ENCODE results near the gene MAPK14. TPM values are rescaled to one million over a fixed set of nuclear protein-coding genes. Genes with fewer than 3 reads are reported as not detected.

MAPK14 gene
- total RNA-seq, 3 donors from 2014 or later (not counting 1 experiment from before 2014, with no cell fraction given): 68.0 to 106 (median 84.5) TPM

GRCh38 chr6:36054956-36055355 lies 27.3 kb downstream of the MAPK14 start:
- DNase-seq: no peak
- peak overlapping the region; percentile 27 to 76 for H3K27ac Mint-ChIP-seq

GRCh38 chr6:36056178-36056577 lies 28.6 kb downstream of the MAPK14 start:
- H3K9me3 ChIP-seq (ENCODE audit: control insufficient read depth, insufficient read depth, low read length): no peaks in the 10 kb centered on the region
- no peak overlapping the region for H3K27ac ChIP-seq (ENCODE audit: low read length)
- TF ChIP-seq CTCF (IDR thresholded peaks at IDR 0.05): no peak
- 88% methylated on average over 1 of the region's 1 CpG for WGBS (ENCODE audit: insufficient coverage)
- intact Hi-C loops (cut with micrococcal nuclease): no loop called here
- no peaks in the 10 kb centered on the region for H3K27me3 Mint-ChIP-seq (ENCODE audit: low read depth in 2 of 2)
- peaks cover 45% of the 10 kb centered on the region for H3K36me3 ChIP-seq (ENCODE audit: control insufficient read depth, insufficient read depth, low read length)
- peaks cover 8% of the 10 kb centered on the region for H3K36me3 Mint-ChIP-seq
- peaks cover 4% of the 10 kb centered on the region for H3K4me1 ChIP-seq (ENCODE audit: control insufficient read depth, insufficient read depth, low read length)
- H3K4me3 ChIP-seq (ENCODE audit: low read length): no peak overlapping the region
- peak overlapping the region; percentile 76 to 77 for H3K27ac Mint-ChIP-seq
- H3K4me1 Mint-ChIP-seq: peaks cover 49 to 50% of the 10 kb centered on the region in 2 donors
- no peak overlapping the region for H3K4me3 Mint-ChIP-seq
- H3K27me3 ChIP-seq (ENCODE audit: control insufficient read depth, insufficient read depth, low read length): no peaks in the 10 kb centered on the region
- no peak for ATAC-seq
- H3K9me3 Mint-ChIP-seq: no peaks in the 10 kb centered on the region
- DNase-seq: no peak

More at GRCh38 chr6:36054956-36055355, 27.3 kb downstream of the MAPK14 start:
- H3K36me3 Mint-ChIP-seq: peaks cover 8% of the 10 kb centered on the region
- H3K9me3 ChIP-seq (ENCODE audit: control insufficient read depth, insufficient read depth, low read length): no peaks in the 10 kb centered on the region
- 66% methylated on average over 2 of the region's 2 CpGs for WGBS (ENCODE audit: insufficient coverage)
- H3K27me3 ChIP-seq (ENCODE audit: control insufficient read depth, insufficient read depth, low read length): no peaks in the 10 kb centered on the region
- intact Hi-C loops (cut with micrococcal nuclease): no loop called here
- peaks cover 38 to 39% of the 10 kb centered on the region in 2 donors for H3K4me1 Mint-ChIP-seq
- H3K4me3 ChIP-seq (ENCODE audit: low read length): no peak overlapping the region
- ATAC-seq: no peak
- H3K9me3 Mint-ChIP-seq: no peaks in the 10 kb centered on the region
- no peak for TF ChIP-seq CTCF (IDR thresholded peaks at IDR 0.05)
- H3K4me3 Mint-ChIP-seq: no peak overlapping the region
- no peak overlapping the region for H3K27ac ChIP-seq (ENCODE audit: low read length)
- no peaks in the 10 kb centered on the region for H3K27me3 Mint-ChIP-seq (ENCODE audit: low read depth in 2 of 2)
- peaks cover 34% of the 10 kb centered on the region for H3K36me3 ChIP-seq (ENCODE audit: control insufficient read depth, insufficient read depth, low read length)
- peaks cover 9% of the 10 kb centered on the region for H3K4me1 ChIP-seq (ENCODE audit: control insufficient read depth, insufficient read depth, low read length)

GRCh38 chr6:36061236-36061635 lies 33.6 kb downstream of the MAPK14 start:
- Mint-ChIP-seq H3K27ac (peak overlapping the region; percentile 24 to 44), H3K27me3 (ENCODE audit: low read depth in 2 of 2) (no peaks in the 10 kb centered on the region), H3K4me1 (peaks cover 63 to 65% of the 10 kb centered on the region in 2 donors), H3K4me3 (no peak overlapping the region), H3K36me3 (peaks cover 8% of the 10 kb centered on the region), H3K9me3 (no peaks in the 10 kb centered on the region)
- DNase-seq: no peak
- no peak overlapping the region for H3K27ac ChIP-seq (ENCODE audit: low read length)
- ATAC-seq: no peak
- intact Hi-C loops (cut with micrococcal nuclease): no loop called here
- peaks cover 46% of the 10 kb centered on the region for H3K36me3 ChIP-seq (ENCODE audit: control insufficient read depth, insufficient read depth, low read length)
- WGBS (ENCODE audit: insufficient coverage): 100% methylated on average over 1 of the region's 2 CpGs
- H3K4me3 ChIP-seq (ENCODE audit: low read length): no peak overlapping the region
- H3K9me3 ChIP-seq (ENCODE audit: control insufficient read depth, insufficient read depth, low read length): no peaks in the 10 kb centered on the region
- H3K27me3 ChIP-seq (ENCODE audit: control insufficient read depth, insufficient read depth, low read length): no peaks in the 10 kb centered on the region
- no peak for TF ChIP-seq CTCF (IDR thresholded peaks at IDR 0.05)
- H3K4me1 ChIP-seq (ENCODE audit: control insufficient read depth, insufficient read depth, low read length): no peaks in the 10 kb centered on the region

GRCh38 chr6:36062247-36062646 lies 34.6 kb downstream of the MAPK14 start:
- H3K27ac Mint-ChIP-seq: no peak overlapping the region
- no peaks in the 10 kb centered on the region for H3K27me3 Mint-ChIP-seq (ENCODE audit: low read depth in 2 of 2)
- no CpG with 5 or more reads among the region's 2 CpGs for WGBS (ENCODE audit: insufficient coverage)
- H3K36me3 Mint-ChIP-seq: peaks cover 8% of the 10 kb centered on the region
- Histone ChIP-seq H3K9me3 (ENCODE audit: control insufficient read depth, insufficient read depth, low read length) (no peaks in the 10 kb centered on the region), H3K27ac (ENCODE audit: low read length) (no peak overlapping the region), H3K36me3 (ENCODE audit: control insufficient read depth, insufficient read depth, low read length) (peaks cover 42% of the 10 kb centered on the region), H3K27me3 (ENCODE audit: control insufficient read depth, insufficient read depth, low read length) (no peaks in the 10 kb centered on the region), H3K4me3 (ENCODE audit: low read length) (no peak overlapping the region), H3K4me1 (ENCODE audit: control insufficient read depth, insufficient read depth, low read length) (no peaks in the 10 kb centered on the region)
- no peak for ATAC-seq
- peaks cover 64 to 65% of the 10 kb centered on the region in 2 donors for H3K4me1 Mint-ChIP-seq
- no peak overlapping the region for H3K4me3 Mint-ChIP-seq
- intact Hi-C loops (cut with micrococcal nuclease): no loop called here
- no peak for TF ChIP-seq CTCF (IDR thresholded peaks at IDR 0.05)
- H3K9me3 Mint-ChIP-seq: no peaks in the 10 kb centered on the region
- no peak for DNase-seq

Measured in natural killer cell (primary cell).